DMS79 (cell line): ENCODE data around the gene ECI1.

Experiments
- DNase-seq: peaks from one replicate; lab custom pipeline; 2025; lab: John Stamatoyannopoulos, UW

Gene ECI1

GRCh38 chr16:2196162-2196980, 55.0 kb downstream of the ECI1 start, which contains the start of gene CASKIN1:
Gene CASKIN1 (minus strand): TSS chr16:2196605. CDS start chr16:2196432, 173 bp downstream.
- DNase-seq: no peak

GRCh38 chr16:2195322-2196161, 55.8 kb downstream of the ECI1 start:
- DNase-seq: no peak

GRCh38 chr16:2194852-2195321, 56.5 kb downstream of the ECI1 start:
- peak; percentile 68 for DNase-seq

- DNase-seq: no peak
Observed at GRCh38 chr16:2194166-2194834, 57.1 kb downstream of the ECI1 start.

- no peak for DNase-seq
Observed at GRCh38 chr16:2191446-2191706, 60.0 kb downstream of the ECI1 start.

GRCh38 chr16:2190659-2191445, 60.5 kb downstream of the ECI1 start:
- no peak for DNase-seq

GRCh38 chr16:2190002-2190658, 61.3 kb downstream of the ECI1 start:
- DNase-seq: no peak
